HFF-Myc (cell line): ENCODE measurements around the gene IL13.

Experiments used
- DNase-seq: peaks from one replicate; pipeline ENCODE4 v3.0.0-alpha.2; 2011; ENCODE audit warnings: low read depth; ENCODE audit errors: extremely low read depth
- H3K4me3 ChIP-seq: replicated peaks from 2 replicates; pipeline ENCODE4 v1.5.1; 2011; ENCODE audit warnings: low read depth, mild to moderate bottlenecking, control low read depth, low read length
- CTCF ChIP-seq: IDR thresholded peaks from 2 replicates; pipeline ENCODE4 v1.5.1; 2012; ENCODE audit warnings: mild to moderate bottlenecking, low read depth, low read length, control low read depth; ENCODE audit errors: missing control alignments

Gene IL13

GRCh38 chr5:132641841-132642240 lies 16.1 kb upstream of the IL13 start:
- no peak for DNase-seq
- H3K4me3 ChIP-seq = no peak overlapping the region

GRCh38 chr5:132644177-132644576 lies 13.8 kb upstream of the IL13 start:
- H3K4me3 ChIP-seq = no peak overlapping the region
- DNase-seq = no peak
- TF ChIP-seq CTCF = no peak

More at GRCh38 chr5:132641841-132642240, 16.1 kb upstream of the IL13 start:
- no peak for TF ChIP-seq CTCF

GRCh38 chr5:132646583-132647266 lies 11.2 kb upstream of the IL13 start:
- no peak for TF ChIP-seq CTCF
- DNase-seq = no peak
- H3K4me3 ChIP-seq = no peak overlapping the region

GRCh38 chr5:132647473-132647872 lies 10.5 kb upstream of the IL13 start:
- TF ChIP-seq CTCF = no peak
- no peak for DNase-seq
- no peak overlapping the region for H3K4me3 ChIP-seq

GRCh38 chr5:132648355-132648754 lies 9.6 kb upstream of the IL13 start:
- H3K4me3 ChIP-seq = no peak overlapping the region
- no peak for TF ChIP-seq CTCF
- DNase-seq = no peak

- TF ChIP-seq CTCF = no peak
- DNase-seq = no peak
- H3K4me3 ChIP-seq = no peak overlapping the region
Measured at GRCh38 chr5:132651838-132652469, 6.0 kb upstream of the IL13 start.
